HG02571 (cell line): ENCODE data around the gene RANBP1.
"Not testable (repeated sequence)": the region's sequence is repeated elsewhere in the genome, so short reads cannot be mapped to it uniquely, and the experiment has no call there.

Source experiments
- ATAC-seq: cut with Tn5 transposase; IDR thresholded peaks from one replicate; pipeline ENCODE4 v1.9.1; 2021; ENCODE audit warnings: mild to moderate bottlenecking, moderate library complexity; ENCODE audit not compliant: unreplicated experiment

The RANBP1 gene

GRCh38 chr22:20148414-20148813 is 32.5 kb downstream of the RANBP1 start:
- ATAC-seq = no peak

GRCh38 chr22:20149257-20150250 is 33.6 kb downstream of the RANBP1 start:
- ATAC-seq = no peak

GRCh38 chr22:20150381-20151275 is 34.7 kb downstream of the RANBP1 start, which contains the start of gene CCDC188:
Gene CCDC188, minus strand, starts transcription at chr22:20151055. Its CDS starts 69 bp downstream, at chr22:20150986.
- ATAC-seq = no peak

- no peak for ATAC-seq
These were observed 35.3 kb downstream of the RANBP1 start for GRCh38 chr22:20151276-20151588.

GRCh38 chr22:20152464-20152890 is 36.6 kb downstream of the RANBP1 start:
- ATAC-seq = no peak

GRCh38 chr22:20153945-20154344 is 38.0 kb downstream of the RANBP1 start:
- ATAC-seq = no peak

GRCh38 chr22:20154602-20155187 is 38.8 kb downstream of the RANBP1 start:
- no peak for ATAC-seq

- no peak for ATAC-seq
These were observed 39.6 kb downstream of the RANBP1 start for GRCh38 chr22:20155330-20156041.

GRCh38 chr22:20156042-20156389 is 40.1 kb downstream of the RANBP1 start:
- ATAC-seq = no peak

GRCh38 chr22:20156611-20157429 is 40.9 kb downstream of the RANBP1 start:
- ATAC-seq = no peak

- ATAC-seq = no peak
These were observed 41.7 kb downstream of the RANBP1 start for GRCh38 chr22:20157430-20158183.

GRCh38 chr22:20158391-20159036 is 42.6 kb downstream of the RANBP1 start:
- ATAC-seq = no peak

- no peak for ATAC-seq
These were observed 43.2 kb downstream of the RANBP1 start for GRCh38 chr22:20159076-20159475.

- not testable (repeated sequence) for ATAC-seq
These were observed 43.6 kb downstream of the RANBP1 start for GRCh38 chr22:20159531-20159930.

GRCh38 chr22:20160041-20160440 is 44.1 kb downstream of the RANBP1 start:
- no peak for ATAC-seq

GRCh38 chr22:20164863-20165262 is 49.0 kb downstream of the RANBP1 start:
- ATAC-seq = no peak

GRCh38 chr22:20165421-20165820 is 49.5 kb downstream of the RANBP1 start:
- no peak for ATAC-seq

GRCh38 chr22:20165913-20166312 is 50.0 kb downstream of the RANBP1 start:
- no peak for ATAC-seq

GRCh38 chr22:20166703-20167102 is 50.8 kb downstream of the RANBP1 start:
- no peak for ATAC-seq
